RCC 7860 (cell line): Measurements from ENCODE around the gene SMG9.
"Not testable (repeated sequence)": the region's sequence is repeated elsewhere in the genome, so short reads cannot be mapped to it uniquely, and the experiment has no call there.

Source experiments
- DNase-seq: peaks from one replicate; pipeline ENCODE4 v3.0.0-alpha.2; 2015; ENCODE audit warnings: low spot score
- FAIRE-seq: peaks from 2 replicates; lab custom pipeline; 2012; peaks lifted over from hg19 to GRCh38; lab: Jason Lieb, UNC

Gene SMG9

DNA sequence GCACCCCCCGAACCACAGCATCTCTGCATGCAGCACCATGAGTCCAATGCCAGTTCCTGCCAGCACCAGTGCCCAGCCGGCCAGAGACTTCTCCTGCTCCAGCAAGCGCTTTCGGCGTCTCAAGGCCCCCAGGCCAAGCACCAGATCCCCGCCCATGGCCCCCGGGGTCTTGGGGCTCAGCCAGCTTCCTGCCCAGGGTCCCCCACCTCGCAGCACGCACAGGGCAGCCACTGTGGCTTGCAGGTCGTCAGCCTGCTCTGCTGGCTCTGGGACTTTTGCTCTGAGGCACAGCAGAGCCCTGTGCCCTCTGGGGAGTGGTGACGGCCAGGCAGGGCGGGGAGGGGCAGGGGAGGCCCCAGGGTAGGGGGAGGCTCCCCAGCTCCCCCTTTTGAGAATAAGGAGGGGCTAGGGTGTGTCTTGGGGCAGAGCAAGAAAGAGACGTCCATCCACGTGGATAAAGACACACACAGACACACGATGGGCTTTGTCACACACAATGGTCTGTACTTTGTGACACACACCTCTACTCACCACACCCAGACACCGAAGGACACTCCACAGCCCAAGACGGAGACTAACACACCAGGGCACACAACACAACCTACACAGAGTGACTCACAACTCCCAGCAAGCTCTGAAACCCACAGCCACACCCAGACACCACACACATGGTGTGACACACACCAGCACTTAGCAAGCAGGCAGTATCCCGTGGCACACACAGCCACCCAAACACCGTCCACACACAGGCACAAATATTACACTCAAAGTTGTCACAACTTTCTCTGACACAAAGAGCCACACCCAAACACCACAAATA is 26.2 kb upstream of the SMG9 start, which contains the start of gene KCNN4:
TSS of gene KCNN4 (minus strand) at position 268 of the 820 bp plus-strand sequence. CDS start at position 156, 112 bp downstream.
- no peak for FAIRE-seq

DNA sequence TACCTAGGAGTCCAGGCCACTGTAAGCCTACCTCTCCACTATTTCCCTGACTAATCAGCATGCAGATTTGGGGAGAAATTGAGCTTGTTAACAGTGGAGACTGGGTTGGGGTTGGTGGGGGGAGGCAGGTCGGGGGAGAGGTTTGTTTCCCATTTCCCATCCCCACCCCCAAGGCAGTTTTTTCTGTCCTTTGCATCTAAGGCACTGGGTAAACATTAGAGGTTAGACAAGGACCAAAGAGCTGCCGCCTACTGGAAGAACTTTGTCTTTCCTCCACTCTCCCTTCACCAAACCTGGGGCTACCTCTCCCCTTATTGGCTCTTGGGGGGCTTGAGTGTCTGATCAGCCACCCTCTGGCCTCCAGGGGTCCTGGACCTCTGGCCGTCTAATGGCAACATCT is 25.1 kb upstream of the SMG9 start:
- FAIRE-seq (no peak), DNase-seq (no peak)

More for the DNA sequence above, 26.2 kb upstream of the SMG9 start, which contains the start of gene KCNN4:
- peak; percentile 44 for DNase-seq

- no peak for FAIRE-seq
- DNase-seq: no peak
Measured at GRCh38 chr19:43779147-43779819, 24.5 kb upstream of the SMG9 start.

DNA sequence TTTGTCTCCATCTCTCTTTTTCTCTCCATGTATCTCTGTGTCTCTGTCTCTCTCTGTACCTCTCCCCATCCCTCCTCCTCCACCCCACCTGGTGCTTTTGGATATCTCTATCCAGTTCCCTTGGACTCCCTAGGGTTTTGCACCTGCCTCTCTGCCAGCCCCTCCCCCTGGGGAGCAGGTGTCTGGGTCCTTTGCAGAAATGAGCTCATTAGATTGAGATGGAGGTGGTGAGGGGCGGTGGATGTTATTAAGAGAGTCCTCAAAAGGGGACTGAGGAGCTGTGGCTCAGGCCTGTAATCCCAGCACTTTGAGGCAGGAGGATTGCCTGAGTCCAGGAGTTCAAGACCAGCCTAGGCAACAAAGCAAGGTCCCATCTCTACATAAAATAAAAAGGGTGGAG is 23.9 kb upstream of the SMG9 start:
- DNase-seq: no peak
- no peak for FAIRE-seq

GRCh38 chr19:43777163-43777695 is 22.5 kb upstream of the SMG9 start:
- DNase-seq (peak; percentile 15), FAIRE-seq (no peak)

GRCh38 chr19:43776286-43776685 is 21.5 kb upstream of the SMG9 start:
- DNase-seq (no peak), FAIRE-seq (no peak)

DNA sequence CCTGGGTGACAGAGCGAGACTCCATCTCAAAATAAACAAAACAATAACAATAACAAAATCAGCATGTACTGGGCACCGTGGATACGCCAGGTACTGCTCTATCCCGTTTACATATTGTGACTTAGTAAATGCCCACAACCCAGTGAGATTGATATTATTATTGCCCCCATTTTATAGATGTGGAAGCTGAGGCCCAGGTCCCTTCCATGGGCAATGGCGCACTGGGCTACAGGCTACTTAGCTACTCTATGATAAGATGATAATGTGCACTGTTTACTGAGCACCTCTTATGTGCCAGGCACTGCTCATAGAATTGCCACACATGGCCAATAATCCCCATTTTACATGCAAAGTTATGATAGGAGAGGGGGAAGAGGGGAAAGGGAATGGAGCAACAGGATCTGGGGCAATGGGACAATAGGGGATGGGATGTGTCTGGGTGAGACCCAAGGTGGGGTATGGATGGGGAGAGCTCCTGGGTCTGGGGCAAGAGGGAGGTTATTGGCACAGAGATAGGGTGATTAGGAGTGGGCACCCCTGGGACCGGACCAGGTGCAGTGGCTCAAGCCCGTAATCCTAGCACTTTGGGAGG is 20.6 kb upstream of the SMG9 start:
- DNase-seq (no peak), FAIRE-seq (no peak)

DNA sequence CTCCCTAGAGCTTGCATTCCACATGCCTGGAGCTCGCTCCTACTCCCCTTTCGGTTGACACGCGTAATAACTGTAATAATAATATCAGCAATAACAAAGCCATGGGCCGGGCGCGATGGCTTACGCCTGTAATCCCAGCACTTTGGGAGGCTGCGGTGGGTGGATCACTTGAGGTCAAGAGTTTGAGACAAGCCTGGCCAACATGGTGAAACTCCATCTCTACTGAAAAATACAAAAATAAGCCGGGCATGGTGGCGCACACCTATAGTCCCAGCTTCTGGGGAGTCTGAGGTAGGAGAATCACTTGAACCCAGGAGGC is 20.1 kb upstream of the SMG9 start:
- FAIRE-seq, DNase-seq: not testable (repeated sequence)

GRCh38 chr19:43774103-43774939 is 19.6 kb upstream of the SMG9 start:
- FAIRE-seq: no peak
- no peak for DNase-seq

- no peak for FAIRE-seq
Measured at GRCh38 chr19:43773725-43774102, 19.0 kb upstream of the SMG9 start.

DNA sequence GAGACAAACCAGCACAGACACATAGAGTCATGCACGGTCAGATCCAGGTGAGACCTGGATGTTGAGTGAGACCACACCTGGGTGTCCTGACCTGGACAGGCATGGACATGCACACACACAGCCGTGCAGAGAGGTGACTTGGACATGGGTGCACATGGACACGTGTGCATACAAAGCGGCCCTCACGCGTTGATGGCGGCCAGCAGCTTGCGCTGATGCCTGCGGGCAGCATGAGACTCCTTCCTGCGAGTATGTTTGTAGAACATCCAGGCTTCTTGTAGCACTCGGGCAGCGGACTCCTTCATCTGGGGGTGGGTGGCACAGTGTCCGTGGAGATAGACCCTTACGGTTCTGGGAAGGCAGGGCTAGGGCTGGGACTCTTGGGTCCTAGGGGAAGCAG is 14.5 kb upstream of the SMG9 start:
- FAIRE-seq (no peak), DNase-seq (no peak)

More at GRCh38 chr19:43773725-43774102, 19.0 kb upstream of the SMG9 start:
- DNase-seq: no peak

- DNase-seq: no peak
- FAIRE-seq: no peak
Measured at GRCh38 chr19:43768273-43769050, 13.7 kb upstream of the SMG9 start.

GRCh38 chr19:43767818-43768217 is 13.1 kb upstream of the SMG9 start:
- DNase-seq: no peak
- no peak for FAIRE-seq

- FAIRE-seq (no peak), DNase-seq (no peak)
Measured at GRCh38 chr19:43767316-43767715, 12.6 kb upstream of the SMG9 start.

GRCh38 chr19:43766755-43767043 is 11.9 kb upstream of the SMG9 start:
- FAIRE-seq (no peak), DNase-seq (no peak)

DNA sequence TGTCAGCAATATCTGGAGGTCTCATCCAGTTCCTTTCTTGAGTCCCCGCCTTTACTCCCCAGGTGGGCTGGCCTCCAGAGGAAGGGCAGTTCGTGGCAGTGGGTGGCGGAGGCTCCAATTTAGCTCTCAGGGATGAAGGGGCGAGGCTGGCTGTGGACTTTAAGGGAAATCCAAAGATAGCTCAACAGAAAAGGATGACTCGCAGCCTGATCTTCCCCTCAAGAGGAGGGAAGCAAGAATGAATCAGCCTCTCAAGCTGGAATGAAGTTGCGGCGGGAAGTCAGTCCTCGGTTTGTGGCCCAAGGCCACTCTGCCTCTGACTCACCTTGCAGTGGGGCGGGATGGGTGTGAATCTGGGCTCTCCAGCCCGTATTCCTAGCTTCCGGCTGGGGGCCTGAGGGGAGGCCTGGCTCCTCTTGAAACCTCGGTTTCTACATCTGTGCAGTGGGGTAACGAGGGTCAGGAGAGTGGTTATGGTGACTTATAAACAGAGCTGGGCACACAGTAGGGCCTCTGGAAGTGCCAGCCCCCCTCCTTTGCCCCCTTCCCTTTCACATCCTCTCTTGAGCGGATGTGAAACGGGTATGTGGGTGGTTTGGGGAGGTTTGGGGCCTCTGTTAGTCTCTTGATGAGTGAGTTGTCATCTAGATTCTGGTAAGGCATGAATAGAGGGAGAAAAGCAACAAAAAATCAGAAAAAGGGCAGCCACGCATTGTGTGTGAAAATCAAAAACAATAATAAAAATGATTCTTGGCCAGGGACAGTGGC is 10.5 kb upstream of the SMG9 start:
- DNase-seq: peak; percentile 90
- FAIRE-seq: peak; percentile 93

GRCh38 chr19:43764684-43765083 is 9.9 kb upstream of the SMG9 start:
- DNase-seq, FAIRE-seq: not testable (repeated sequence)

DNA sequence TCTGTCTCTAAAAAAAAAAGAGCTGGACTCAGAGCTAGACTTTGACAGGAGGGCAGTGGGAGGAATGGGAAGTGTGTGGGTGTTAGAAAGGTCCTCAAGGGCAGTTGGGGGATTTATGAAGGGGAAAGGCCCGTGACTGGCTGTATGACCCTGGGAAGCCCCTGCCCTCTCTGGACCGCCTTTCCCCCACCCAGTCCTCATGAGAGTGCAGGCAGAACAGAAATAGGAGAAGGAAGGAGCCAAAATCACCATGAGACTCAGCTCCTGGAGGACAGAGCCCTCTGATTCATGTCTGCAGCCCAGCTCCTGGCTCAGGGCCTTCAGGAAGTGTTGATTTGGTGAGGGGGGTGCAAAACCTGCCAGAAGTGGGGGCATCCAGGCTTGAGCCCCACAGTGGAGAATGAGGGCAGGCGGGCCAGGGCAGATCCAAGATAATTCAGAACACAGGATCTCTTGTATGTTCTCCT is 8.7 kb upstream of the SMG9 start:
- DNase-seq (no peak), FAIRE-seq (no peak)

- FAIRE-seq (no peak), DNase-seq (no peak)
Measured at GRCh38 chr19:43762814-43763213, 8.1 kb upstream of the SMG9 start.
